H1 (cell line): ENCODE data around the gene FNDC3A. TPM values are rescaled to one million over a fixed set of nuclear protein-coding genes. Genes with fewer than 3 reads are reported as not detected.

Experiments
- CTCF ChIA-PET: fragments of 300-600 bp; sonication (Branson Sonifier 250); formaldehyde crosslinking; loops from one replicate; lab custom pipeline; 2021; ENCODE audit not compliant: partially characterized antibody; lab: Charles Lee
- POLR2A ChIA-PET: fragments of 300-600 bp; sonication (Branson Sonifier 250); formaldehyde crosslinking; loops from one replicate; lab custom pipeline; 2021; ENCODE audit warnings: inconsistent platforms; ENCODE audit not compliant: partially characterized antibody; lab: Charles Lee
- DNase-seq, 2 experiments: peaks; one replicate each; pipeline versions ENCODE4 v3.0.0 to v3.0.0-alpha.2; 2010 to 2022; ENCODE audit warnings: low spot score in 2 of 2, low read depth in 1 of 2, mixed read lengths in 1 of 2
- FAIRE-seq: peaks from 2 replicates; lab custom pipeline; 2011; peaks lifted over from hg19 to GRCh38; lab: Jason Lieb, UNC
- H2AFZ ChIP-seq: 2 replicates; pipeline ENCODE4 v1.8.1; 2012; ENCODE audit warnings: low read length, inconsistent platforms
- H2AK5ac ChIP-seq: 2 replicates; pipeline ENCODE4 v1.6.1; 2013; ENCODE audit warnings: low read depth, low read length
- H2BK120ac ChIP-seq: replicated peaks from 2 replicates; pipeline ENCODE3; 2013; ENCODE audit warnings: low read depth, low read length, inconsistent platforms
- H2BK12ac ChIP-seq: 2 replicates; pipeline ENCODE4 v1.6.1; 2013; ENCODE audit warnings: low read depth, low read length
- H2BK15ac ChIP-seq: 2 replicates; pipeline ENCODE4 v1.6.1; 2013; ENCODE audit warnings: low read length
- H2BK20ac ChIP-seq: 2 replicates; pipeline ENCODE4 v1.6.1; 2013; ENCODE audit warnings: low read length
- H2BK5ac ChIP-seq: 2 replicates; pipeline ENCODE4 v1.6.1; 2013; ENCODE audit warnings: low read depth, low read length
- H3K14ac ChIP-seq: 2 replicates; pipeline ENCODE4 v1.6.1; 2013; ENCODE audit warnings: inconsistent platforms; ENCODE audit not compliant: insufficient read length
- H3K18ac ChIP-seq: 2 replicates; pipeline ENCODE4 v1.6.1; 2013; ENCODE audit warnings: low read length; ENCODE audit errors: extremely low read depth
- H3K23ac ChIP-seq: 2 replicates; pipeline ENCODE4 v1.6.1; 2013; ENCODE audit warnings: inconsistent platforms; ENCODE audit not compliant: insufficient read length
- H3K23me2 ChIP-seq: 2 replicates; pipeline ENCODE4 v1.6.1; 2013; ENCODE audit warnings: low read depth, low read length
- H3K27ac ChIP-seq: 2 replicates; pipeline ENCODE4 v1.6.1; 2011; ENCODE audit warnings: low read depth, low read length, inconsistent platforms
- H3K27me3 ChIP-seq, 4 experiments: replicated peaks in 1 of 4; 1 replicate in 1 of 4; 2 replicates in 3 of 4; pipeline versions ENCODE4 v1.6.1 to v1.8.1; 2011 to 2013; ENCODE audit warnings: low read length in 3 of 4, mild to moderate bottlenecking in 3 of 4, inconsistent platforms in 2 of 4, mixed read lengths in 2 of 4, moderate library complexity in 1 of 4; ENCODE audit not compliant: control insufficient read depth in 3 of 4, insufficient read depth in 3 of 4; ENCODE audit errors: extremely low read depth in 1 of 4
- H3K36me3 ChIP-seq, 4 experiments: 2 replicates each; pipeline versions ENCODE4 v1.6.1 to v1.8.1; 2011 to 2013; ENCODE audit warnings: mild to moderate bottlenecking in 4 of 4, low read length in 3 of 4, moderate library complexity in 2 of 4, control low read depth in 1 of 4, inconsistent platforms in 1 of 4; ENCODE audit not compliant: insufficient read depth in 4 of 4, control insufficient read depth in 2 of 4
- H3K4ac ChIP-seq: replicated peaks from 2 replicates; pipeline ENCODE3; 2013; ENCODE audit warnings: low read length, low read depth, mixed read lengths, inconsistent platforms; ENCODE audit not compliant: insufficient read length
- H3K4me1 ChIP-seq, 4 experiments: replicated peaks in 1 of 4; 1 replicate in 1 of 4; 2 replicates in 3 of 4; pipeline versions ENCODE4 v1.6.1 to v1.8.1; 2011 to 2013; ENCODE audit warnings: low read length in 3 of 4, inconsistent platforms in 2 of 4, mixed read lengths in 1 of 4; ENCODE audit not compliant: insufficient read depth in 4 of 4, control insufficient read depth in 3 of 4
- H3K4me2 ChIP-seq, 2 experiments: 2 replicates each; pipeline versions ENCODE4 v1.6.1 to v1.8.1; 2011 to 2013; ENCODE audit warnings: low read depth in 2 of 2, low read length in 2 of 2, control low read depth in 1 of 2, inconsistent platforms in 1 of 2, mild to moderate bottlenecking in 1 of 2; ENCODE audit not compliant: insufficient read depth in 1 of 2
- H3K4me3 ChIP-seq, 4 experiments: fragments of 200-600, 300-600 bp in 1 of 4; sonication (generic), shearing (Covaris generic), sonication (Bioruptor Twin) in 1 of 4; 2 replicates each; pipeline versions ENCODE4 v1.5.1 to v1.8.1; 2011 to 2016; ENCODE audit warnings: low read length in 4 of 4, low read depth in 3 of 4, control low read depth in 2 of 4, inconsistent platforms in 2 of 4, mild to moderate bottlenecking in 2 of 4, mixed read lengths in 1 of 4, moderate library complexity in 1 of 4; ENCODE audit not compliant: insufficient read depth in 2 of 4; ENCODE audit errors: extremely low read depth in 1 of 4
- H3K56ac ChIP-seq: replicated peaks from 2 replicates; pipeline ENCODE3; 2013; ENCODE audit warnings: low read depth, mild to moderate bottlenecking, mixed read lengths, low read length, inconsistent platforms; ENCODE audit not compliant: insufficient read length
- H3K79me1 ChIP-seq: 2 replicates; pipeline ENCODE4 v1.6.1; 2013; ENCODE audit warnings: low read depth, low read length, control low read depth
- H3K79me2 ChIP-seq, 2 experiments: 2 replicates each; pipeline versions ENCODE4 v1.6.1 to v1.8.1; 2012 to 2013; ENCODE audit warnings: low read length in 2 of 2, mild to moderate bottlenecking in 2 of 2, inconsistent platforms in 1 of 2; ENCODE audit not compliant: insufficient read depth in 2 of 2, control insufficient read depth in 1 of 2
- H3K9ac ChIP-seq, 4 experiments: replicated peaks in 1 of 4; 1 replicate in 1 of 4; 2 replicates in 3 of 4; pipeline versions ENCODE4 v1.6.1 to v1.8.1; 2011 to 2013; ENCODE audit warnings: low read depth in 3 of 4, low read length in 3 of 4, control low read depth in 2 of 4, mild to moderate bottlenecking in 2 of 4, moderate library complexity in 2 of 4, inconsistent platforms in 1 of 4; ENCODE audit errors: extremely low read depth in 1 of 4
- H3K9me3 ChIP-seq, 2 experiments: 2 replicates each; pipeline versions ENCODE4 v1.6.1 to v1.8.1; 2012 to 2013; ENCODE audit warnings: mild to moderate bottlenecking in 2 of 2, moderate library complexity in 2 of 2, control low read depth in 1 of 2, inconsistent platforms in 1 of 2, low read depth in 1 of 2, low read length in 1 of 2, mixed read lengths in 1 of 2; ENCODE audit not compliant: insufficient read depth in 2 of 2
- H4K20me1 ChIP-seq, 2 experiments: replicated peaks in 1 of 2; 2 replicates each; pipeline versions ENCODE3 to v1.8.1; 2011 to 2013; ENCODE audit warnings: inconsistent platforms in 2 of 2, low read length in 2 of 2, mild to moderate bottlenecking in 1 of 2; ENCODE audit not compliant: insufficient read depth in 2 of 2, control insufficient read depth in 1 of 2
- H4K5ac ChIP-seq: 2 replicates; pipeline ENCODE4 v1.6.1; 2013; ENCODE audit warnings: low read length, low read depth, mixed read lengths, inconsistent platforms; ENCODE audit not compliant: insufficient read length
- H4K8ac ChIP-seq: 2 replicates; pipeline ENCODE4 v1.8.0; 2013; ENCODE audit warnings: mild to moderate bottlenecking, moderate library complexity, low read length, inconsistent platforms; ENCODE audit not compliant: insufficient read depth; ENCODE audit errors: extremely low read depth
- H4K91ac ChIP-seq: replicated peaks from 2 replicates; pipeline ENCODE3; 2013; ENCODE audit warnings: low read length, mixed read lengths, inconsistent platforms; ENCODE audit not compliant: insufficient read length
- BCL11A ChIP-seq, 2 experiments: IDR thresholded peaks; one replicate each; pipeline ENCODE4 v1.6.1; 2011; ENCODE audit warnings: low read depth in 2 of 2, low read length in 2 of 2, mild to moderate bottlenecking in 2 of 2
- CEBPB ChIP-seq: IDR thresholded peaks from 2 replicates; pipeline ENCODE4 v1.6.1; 2012; ENCODE audit warnings: low read depth, low read length
- E2F6 ChIP-seq: IDR thresholded peaks from 2 replicates; pipeline ENCODE4 v1.6.1; 2012; ENCODE audit warnings: inconsistent platforms
- GABPA ChIP-seq: IDR thresholded peaks from 2 replicates; pipeline ENCODE4 v1.6.1; 2011; ENCODE audit warnings: mild to moderate bottlenecking, low read length, moderate library complexity, borderline replicate concordance; ENCODE audit not compliant: insufficient read depth
- RAD21 ChIP-seq, 2 experiments: IDR thresholded peaks in 1 of 2; conservative IDR thresholded peaks in 1 of 2; 2 replicates each; pipeline ENCODE4 v1.6.1; 2011; ENCODE audit warnings: low read depth in 2 of 2, low read length in 2 of 2, improper control_type of control experiment in 1 of 2, inconsistent platforms in 1 of 2, mild to moderate bottlenecking in 1 of 2, moderate library complexity in 1 of 2
- RFX5 ChIP-seq: IDR thresholded peaks from 2 replicates; pipeline ENCODE4 v1.6.1; 2011; ENCODE audit warnings: low read depth, low read length, improper control_type of control experiment, borderline replicate concordance
- RXRA ChIP-seq: IDR thresholded peaks from 2 replicates; pipeline ENCODE4 v1.6.1; 2011; ENCODE audit warnings: low read depth, mild to moderate bottlenecking, low read length, moderate library complexity; ENCODE audit not compliant: insufficient read depth
- SAP30 ChIP-seq: fragments of 300-600 bp; sonication (generic); IDR thresholded peaks from 2 replicates; pipeline ENCODE4 v1.7.1; 2012; ENCODE audit warnings: low read length, moderate library complexity, mild to moderate bottlenecking, inconsistent platforms; ENCODE audit not compliant: insufficient read depth, insufficient replicate concordance
- SP1 ChIP-seq: IDR thresholded peaks from 2 replicates; pipeline ENCODE4 v1.6.1; 2011; ENCODE audit warnings: low read depth, low read length
- SP2 ChIP-seq: IDR thresholded peaks from 2 replicates; pipeline ENCODE4 v1.6.1; 2012; ENCODE audit warnings: mild to moderate bottlenecking, low read length, inconsistent platforms
- TAF7 ChIP-seq: optimal IDR thresholded peaks from 2 replicates; pipeline ENCODE3; 2011; ENCODE audit warnings: low read depth, mild to moderate bottlenecking, inconsistent platforms, low read length, moderate library complexity, borderline replicate concordance
- WGBS, 2 experiments: shearing (Covaris generic) in 1 of 2; methylation state at CpG; one replicate each; pipeline versions ENCODE4 v1.1.6 to v1.1.7; 2013 to 2015; ENCODE audit warnings: low lambda C conversion rate in 2 of 2, mixed read lengths in 2 of 2, inconsistent platforms in 1 of 2, low coverage in 1 of 2, missing lambda C conversion rate in 1 of 2; ENCODE audit not compliant: insufficient replicate concordance in 2 of 2, insufficient coverage in 1 of 2, insufficient read length in 1 of 2; ENCODE audit errors: extremely low coverage in 1 of 2, missing lambda C conversion rate in 1 of 2; 5-methylcytosine and 5-hydroxymethylcytosine counted together
- polyA plus RNA-seq, 7 experiments: library from polyadenylated mRNA; depleted of rRNA in 3 of 7; stranded (reverse) in 5 of 7; unstranded in 2 of 7; fragments of >200 nt in 5 of 7; fragments of 200-250 nt in 2 of 7; gene quantifications; 1 replicate in 5 of 7; 2 replicates in 1 of 7; 4 replicates in 1 of 7; pipeline versions ENCODE4 v1.2.1 to v1.2.3, GENCODE V29; 2011 to 2013; ENCODE audit warnings: missing spikeins in 2 of 7, mixed read lengths in 2 of 7
- total RNA-seq: library from RNA; stranded (reverse); fragmentation: NEBNext Ultra II Directional; extraction: Animal tissue kit (Norgen Biotek cat#: 25700); gene quantifications from 2 replicates; pipeline ENCODE4 v1.2.1, GENCODE V29; 2021

FNDC3A gene
- total and polyA plus RNA-seq, 2 of the 8 experiments (the other 6 are each of a cell fraction or from before 2014, with no cell fraction given): 14.6 to 26.0 TPM

DNA sequence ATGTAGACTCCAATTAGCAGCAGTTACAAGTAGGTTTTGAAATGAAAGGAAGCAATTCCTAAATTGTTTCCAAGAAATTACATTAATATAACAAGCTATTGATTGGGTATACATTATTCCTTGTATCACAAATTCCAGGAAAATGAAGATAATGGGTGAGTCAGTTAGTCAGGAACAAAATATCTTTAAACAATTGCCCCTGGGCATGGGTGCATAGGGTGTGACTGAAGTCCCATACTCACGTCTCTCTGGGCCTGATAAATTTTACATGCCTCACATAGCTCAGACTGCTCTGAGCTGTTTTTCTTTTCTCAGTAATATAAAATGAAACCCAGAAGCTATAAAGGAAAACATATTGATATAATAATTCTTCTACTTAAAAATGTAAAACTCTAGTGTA lies 87.8 kb downstream of the FNDC3A start:
- WGBS, 2 experiments: 77% methylated on average over 1 of the region's 1 CpG; no CpG with 5 or more reads in 1 of the 2 experiments
- H3K18ac ChIP-seq: no peak overlapping the region
- no peak overlapping the region for H2BK20ac ChIP-seq
- H4K91ac ChIP-seq: no peak overlapping the region
- H3K14ac ChIP-seq: no peak overlapping the region
- H4K20me1 ChIP-seq: no peaks in the 10 kb centered on the region
- CTCF ChIA-PET: interaction anchor here (1.2 kb wide), 1 partner anchor 36 kb away, joined by 4 read pairs; no protein-coding TSS in a partner anchor
- no peak for DNase-seq
- no peaks in the 10 kb centered on the region for H3K27me3 ChIP-seq
- no peak for TF ChIP-seq CEBPB
- TF ChIP-seq SP1: no peak
- no peak for TF ChIP-seq RXRA
- no peak for TF ChIP-seq SAP30
- no peak for TF ChIP-seq RAD21 (IDR thresholded peaks at IDR 0.05 in 1 of 2, conservative IDR thresholded peaks at IDR 0.05 in 1 of 2; ENCODE audit: low read depth in 2 of 2, low read length in 2 of 2)
- TF ChIP-seq E2F6: no peak
- TF ChIP-seq BCL11A (IDR thresholded peaks at IDR 0.05; ENCODE audit: low read depth in 2 of 2, low read length in 2 of 2): no peak
- TF ChIP-seq RFX5: no peak
- TF ChIP-seq GABPA: no peak
- no peak for TF ChIP-seq SP2
- TF ChIP-seq TAF7: no peak
- POLR2A ChIA-PET: interaction anchor here (1.3 kb wide), 1 partner anchor 8 kb away, joined by 3 read pairs; no protein-coding TSS in a partner anchor
- no peaks in the 10 kb centered on the region for H3K4me1 ChIP-seq
- no peak overlapping the region for H3K56ac ChIP-seq
- no peak overlapping the region for H4K8ac ChIP-seq
- H4K5ac ChIP-seq: no peak overlapping the region
- no peaks in the 10 kb centered on the region for H3K79me2 ChIP-seq
- H3K27ac ChIP-seq: no peak overlapping the region
- H3K23ac ChIP-seq: no peak overlapping the region
- H3K36me3 ChIP-seq: peaks cover 0 to 2% (median 0%) of the 10 kb centered on the region in 4 experiments; a peak in 1 of 8 replicates
- H3K23me2 ChIP-seq: no peaks in the 10 kb centered on the region
- no peak overlapping the region for H2BK12ac ChIP-seq
- H2BK120ac ChIP-seq: no peak overlapping the region
- H3K9ac ChIP-seq: no peak overlapping the region
- no peaks in the 10 kb centered on the region for H3K79me1 ChIP-seq
- no peak overlapping the region for H3K4ac ChIP-seq
- no peak overlapping the region for H3K4me3 ChIP-seq
- no peak overlapping the region for H2AK5ac ChIP-seq
- H2BK15ac ChIP-seq: no peak overlapping the region
- H3K9me3 ChIP-seq: no peaks in the 10 kb centered on the region
- FAIRE-seq: no peak
- H3K4me2 ChIP-seq: no peak overlapping the region
- H2AFZ ChIP-seq: no peak overlapping the region
- no peak overlapping the region for H2BK5ac ChIP-seq
